NK-92 treated with Interleukin-12 subunit alpha and Interleukin-12 subunit beta, amount 100 ng/mL, for 24 hours (cell line): ENCODE data around the gene GFOD2.

ENCODE experiments used
- DNase-seq: peaks from one replicate; lab custom pipeline; 2025; lab: John Stamatoyannopoulos, UW

Gene GFOD2

DNA sequence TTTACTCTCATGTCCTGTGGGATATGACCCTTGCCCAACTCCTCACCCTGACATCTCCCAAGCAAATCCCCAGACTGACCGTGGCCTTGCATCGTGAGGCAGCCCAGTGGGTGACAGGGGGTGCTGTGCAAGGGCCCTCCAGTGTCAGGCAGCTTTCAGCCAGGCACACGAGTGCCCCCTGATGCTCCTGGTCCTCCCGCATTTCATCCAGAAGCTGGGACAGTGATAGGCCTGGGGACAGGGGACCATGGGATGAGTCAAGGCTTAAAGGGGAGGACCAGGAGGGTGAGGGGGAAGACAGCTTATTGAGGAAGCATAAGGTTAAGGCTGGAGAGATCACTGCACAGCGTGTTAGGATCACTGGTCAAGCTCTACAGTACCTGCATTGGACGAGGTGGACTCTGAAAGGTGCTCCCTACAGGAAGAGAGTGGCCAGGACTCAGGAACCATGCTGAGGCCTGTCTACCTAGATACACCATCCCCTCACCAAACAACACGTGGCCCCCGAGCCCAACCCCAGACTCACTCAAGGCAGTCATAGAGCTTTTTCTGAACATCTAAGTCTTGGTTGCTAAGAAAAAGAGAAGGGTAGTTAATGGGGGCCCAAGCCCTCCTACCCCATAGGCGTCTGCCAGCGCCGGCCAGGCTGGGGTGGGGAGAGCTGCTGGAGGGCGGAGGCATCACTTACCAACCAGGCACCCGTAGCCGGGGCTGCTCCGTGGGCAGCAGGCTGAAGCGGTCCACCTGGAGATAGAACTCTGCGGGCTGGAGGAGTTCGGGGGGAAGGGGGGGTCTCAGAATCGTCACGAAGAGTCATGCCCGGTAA is 60.1 kb downstream of the GFOD2 start:
- DNase-seq = no peak

DNA sequence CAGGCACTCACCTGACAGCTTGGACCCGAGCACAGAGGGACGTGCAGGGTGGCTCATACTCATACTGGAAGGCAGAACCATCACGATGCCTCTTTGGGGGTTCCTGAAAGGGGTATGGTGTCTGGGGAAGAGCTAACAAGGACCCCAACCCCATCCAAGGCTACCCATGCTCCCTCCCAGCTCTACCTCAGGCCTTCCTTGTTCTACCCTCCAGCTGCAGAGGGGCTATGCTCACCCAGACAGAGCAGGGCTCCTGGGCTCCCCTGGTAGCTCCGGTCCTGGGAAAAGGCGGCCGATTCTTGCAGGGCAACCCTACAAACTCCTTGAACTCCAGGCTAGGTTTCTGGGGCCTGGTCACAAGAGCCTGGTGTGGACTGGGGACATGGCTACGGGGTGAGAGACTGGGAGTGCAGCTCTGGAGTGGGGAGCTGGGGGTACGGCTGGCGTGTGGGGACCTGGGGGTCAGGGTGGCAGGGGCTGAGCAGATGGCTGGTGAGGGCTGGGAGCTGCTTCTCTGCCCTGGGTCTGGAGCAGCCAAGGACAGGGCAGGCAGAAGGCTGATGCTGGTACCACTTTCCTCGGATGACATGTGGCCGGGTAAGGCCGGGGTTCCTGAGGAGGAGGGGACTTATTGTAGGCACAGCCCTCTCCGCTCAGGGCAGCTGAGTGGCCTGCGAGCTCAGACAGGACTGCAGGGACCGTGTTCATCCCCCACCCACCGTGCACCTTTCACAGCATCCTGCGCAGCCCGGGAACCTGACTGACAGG is 61.2 kb downstream of the GFOD2 start:
- DNase-seq = no peak

DNA sequence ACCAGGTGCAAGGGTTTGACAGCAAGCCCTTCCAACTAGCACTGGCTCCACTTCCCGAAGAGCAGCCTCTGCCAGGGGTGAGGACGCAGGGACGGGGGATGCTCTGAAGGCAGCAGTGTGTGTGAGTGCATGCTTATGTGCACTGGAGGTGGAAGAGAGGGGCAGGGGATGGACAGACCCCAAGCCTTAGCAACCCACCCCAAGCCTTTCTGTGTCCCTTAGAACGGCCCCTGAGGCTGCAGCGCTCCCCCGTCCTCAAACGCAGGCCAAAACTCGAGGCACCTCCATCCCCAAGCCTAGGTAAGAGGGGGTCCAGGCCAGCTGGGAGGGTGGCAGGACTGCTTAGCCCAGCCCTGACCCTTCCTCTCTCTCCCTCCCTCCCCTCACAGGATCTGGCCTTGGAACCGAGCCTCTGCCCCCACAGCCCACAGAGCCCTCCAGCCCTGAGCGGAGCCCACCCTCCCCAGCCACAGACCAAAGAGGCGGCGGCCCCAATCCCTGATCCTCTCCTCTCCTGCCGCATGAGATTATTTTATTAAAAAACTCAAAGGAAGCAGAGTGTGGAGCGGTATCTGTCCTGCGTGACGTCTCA is 62.0 kb downstream of the GFOD2 start:
- DNase-seq = no peak

DNA sequence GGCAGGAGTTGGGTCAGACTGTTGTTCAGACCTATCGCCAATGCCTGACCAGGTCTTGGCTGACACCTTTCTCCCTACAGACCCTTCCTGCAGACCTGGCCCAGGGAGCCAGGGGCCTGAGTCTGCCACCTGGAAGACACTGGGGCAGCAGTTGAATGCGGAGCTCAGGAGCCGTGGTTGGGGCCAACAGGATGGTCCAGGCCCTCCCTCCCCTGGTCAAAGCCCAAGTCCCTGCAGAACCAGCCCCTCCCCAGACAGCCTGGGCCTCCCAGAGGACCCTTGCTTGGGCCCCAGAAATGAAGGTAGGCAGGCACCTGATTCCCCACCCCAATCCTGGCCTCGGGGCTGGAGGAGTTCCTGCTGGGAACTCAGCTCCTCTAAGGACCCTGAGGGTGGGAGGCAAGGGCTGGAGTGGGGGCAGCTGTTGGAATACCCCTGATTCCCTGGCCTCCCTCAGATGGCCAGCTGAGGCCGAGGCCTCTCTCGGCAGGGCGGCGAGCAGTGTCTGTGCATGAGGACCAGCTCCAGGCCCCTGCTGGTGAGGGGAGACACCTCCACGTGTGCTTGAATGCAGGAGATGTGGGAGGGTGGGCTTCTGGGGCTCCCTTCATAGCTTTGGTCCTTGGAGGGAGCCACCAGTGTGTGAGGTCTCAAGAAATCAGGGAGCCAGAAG is 62.6 kb downstream of the GFOD2 start:
- no peak for DNase-seq

DNA sequence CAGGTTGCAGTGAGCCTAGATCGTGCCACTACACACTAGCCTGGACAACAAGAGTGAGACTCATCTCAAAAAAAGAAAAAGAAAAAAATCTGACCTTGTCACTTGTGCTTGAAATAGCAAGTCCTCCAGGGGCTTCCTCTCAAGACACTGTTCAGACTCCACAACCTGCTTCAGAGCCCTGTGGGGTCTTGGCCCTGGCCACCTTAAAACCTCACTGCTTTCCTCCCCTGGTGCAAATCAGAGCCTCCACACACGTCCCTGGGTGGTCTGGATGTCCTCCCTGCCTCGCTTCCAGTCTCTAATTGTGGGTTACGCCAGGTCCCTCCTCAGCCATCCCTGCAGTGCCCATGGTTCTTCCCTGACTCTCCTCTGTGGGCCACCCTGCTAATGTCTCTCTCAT is 63.8 kb downstream of the GFOD2 start:
- DNase-seq = no peak

DNA sequence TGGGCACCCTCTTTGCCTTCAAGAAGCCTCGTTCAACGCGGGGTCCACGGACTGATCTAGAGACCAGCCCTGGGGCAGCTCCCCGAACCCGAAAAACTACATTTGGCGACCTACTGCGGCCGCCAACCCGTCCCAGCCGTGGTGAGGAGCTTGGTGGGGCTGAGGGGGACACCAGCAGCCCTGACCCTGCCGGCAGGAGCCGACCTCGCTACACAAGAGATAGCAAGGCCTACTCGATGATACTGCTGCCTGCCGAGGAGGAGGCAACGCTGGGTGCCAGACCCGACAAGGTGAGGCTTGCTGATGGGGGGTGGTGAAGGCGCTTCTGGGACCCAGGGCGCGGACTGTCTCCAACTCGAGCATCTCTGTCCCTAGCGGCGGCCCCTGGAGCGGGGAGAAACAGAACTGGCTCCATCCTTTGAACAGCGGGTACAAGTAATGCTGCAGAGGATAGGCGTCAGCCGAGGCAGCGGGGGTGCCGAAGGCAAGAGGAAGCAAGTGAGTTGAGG is 64.7 kb downstream of the GFOD2 start:
- no peak for DNase-seq

DNA sequence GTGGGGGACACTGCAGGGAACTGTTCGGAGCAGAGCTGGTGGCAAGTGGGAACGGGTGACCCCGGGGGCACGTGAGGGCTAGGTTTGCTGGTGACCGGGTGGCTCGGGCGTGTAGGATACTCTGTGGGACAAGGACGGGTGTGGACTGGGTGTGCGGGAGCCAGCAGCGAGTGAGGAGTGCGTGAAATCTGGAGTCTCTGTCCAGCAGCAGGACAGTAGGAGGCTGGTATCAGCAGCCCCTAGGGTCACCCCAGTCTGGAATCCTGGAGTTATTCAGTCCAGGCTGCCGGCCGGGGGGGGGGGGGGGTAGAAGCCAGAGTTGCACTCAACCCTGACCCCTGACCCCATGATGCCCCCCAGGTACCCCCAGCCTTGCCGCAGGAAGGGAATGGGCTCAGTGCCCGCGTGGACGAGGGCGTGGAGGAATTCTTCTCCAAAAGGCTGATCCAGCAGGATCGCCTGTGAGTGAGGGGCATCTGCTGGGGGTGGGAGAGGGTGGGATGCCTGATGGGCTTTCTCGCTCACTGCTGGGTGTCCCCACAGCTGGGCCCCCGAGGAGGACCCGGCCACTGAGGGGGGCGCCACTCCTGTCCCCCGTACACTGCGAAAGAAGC is 65.2 kb downstream of the GFOD2 start:
- DNase-seq = no peak

DNA sequence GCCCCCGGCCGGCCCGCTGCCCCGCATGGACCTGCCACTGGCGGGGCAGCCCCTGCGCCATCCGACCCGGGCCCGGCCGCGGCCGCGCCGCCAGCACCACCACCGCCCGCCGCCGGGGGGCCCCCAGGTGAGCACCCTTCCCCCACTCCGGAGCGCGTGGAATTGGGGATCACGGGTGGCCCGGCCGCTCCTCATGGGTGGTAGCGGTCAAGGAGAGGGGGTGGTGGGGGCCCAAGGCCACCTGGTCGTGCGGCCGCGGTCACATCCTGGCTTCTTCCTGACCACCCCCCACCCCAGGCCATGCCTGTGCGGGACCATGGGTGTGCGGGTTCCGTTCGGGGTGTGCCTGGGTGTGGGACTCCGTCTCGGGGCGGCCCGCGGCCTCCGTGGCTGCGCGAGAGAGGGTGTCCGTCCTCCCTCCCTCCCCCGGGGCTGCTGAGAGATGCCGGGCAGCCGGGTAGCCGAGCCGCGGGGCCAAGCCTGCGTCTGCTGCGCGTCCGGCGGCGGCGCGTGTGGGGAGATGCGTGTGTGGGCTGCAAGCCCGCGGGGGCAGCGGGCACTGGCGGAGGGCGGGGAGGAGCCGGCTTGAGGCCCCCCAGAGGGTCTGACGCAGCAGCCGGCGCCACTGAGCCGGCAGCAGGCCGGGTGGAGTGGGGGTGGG is 65.9 kb downstream of the GFOD2 start:
- no peak for DNase-seq

DNA sequence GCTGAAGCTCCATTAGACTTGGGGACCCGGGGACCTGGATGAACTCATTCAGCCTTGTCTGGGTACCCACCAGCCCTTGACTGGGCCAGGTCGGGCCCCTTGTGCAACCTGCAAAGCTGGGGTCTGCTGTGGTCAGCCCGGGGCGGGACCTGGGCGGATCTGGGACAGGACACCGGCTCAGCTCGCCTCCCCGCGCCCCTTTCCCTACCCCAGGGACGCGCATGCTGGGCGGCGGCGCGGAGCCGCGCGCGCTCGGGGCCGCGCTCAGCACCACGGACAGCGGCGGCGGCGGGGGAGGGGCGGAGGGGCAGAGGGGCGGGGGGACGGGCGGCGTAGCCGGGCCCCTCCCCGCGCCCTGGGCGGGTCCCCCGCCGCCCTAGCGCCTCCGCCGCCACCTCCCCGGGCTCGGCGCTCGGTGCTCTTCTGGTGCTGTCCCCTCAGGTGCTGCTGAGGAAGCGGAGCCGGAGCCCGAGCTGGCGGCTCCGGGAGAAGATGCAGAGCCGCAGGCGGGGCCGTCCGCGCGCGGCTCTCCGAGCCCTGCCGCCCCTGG is 66.5 kb downstream of the GFOD2 start:
- no peak for DNase-seq

DNA sequence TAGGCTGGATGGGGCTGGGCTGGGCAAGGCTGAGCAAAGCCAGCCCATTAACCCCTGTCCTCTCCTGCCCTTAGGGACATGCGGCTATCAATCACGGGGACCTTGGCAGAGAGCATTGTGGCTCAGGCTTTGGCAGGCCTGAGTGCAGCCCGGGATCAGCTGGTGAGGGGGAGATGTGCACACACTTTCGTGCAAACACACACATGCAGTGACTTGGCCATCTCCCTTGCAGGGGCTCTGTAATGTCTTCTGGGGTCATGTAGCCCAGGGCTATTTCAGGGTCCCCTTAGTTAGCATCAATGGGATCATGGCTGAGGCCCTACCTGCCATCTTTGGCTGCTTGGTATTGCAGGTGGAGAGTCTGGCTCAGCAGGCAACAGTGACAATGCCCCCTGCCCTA is 67.3 kb downstream of the GFOD2 start:
- DNase-seq = no peak

DNA sequence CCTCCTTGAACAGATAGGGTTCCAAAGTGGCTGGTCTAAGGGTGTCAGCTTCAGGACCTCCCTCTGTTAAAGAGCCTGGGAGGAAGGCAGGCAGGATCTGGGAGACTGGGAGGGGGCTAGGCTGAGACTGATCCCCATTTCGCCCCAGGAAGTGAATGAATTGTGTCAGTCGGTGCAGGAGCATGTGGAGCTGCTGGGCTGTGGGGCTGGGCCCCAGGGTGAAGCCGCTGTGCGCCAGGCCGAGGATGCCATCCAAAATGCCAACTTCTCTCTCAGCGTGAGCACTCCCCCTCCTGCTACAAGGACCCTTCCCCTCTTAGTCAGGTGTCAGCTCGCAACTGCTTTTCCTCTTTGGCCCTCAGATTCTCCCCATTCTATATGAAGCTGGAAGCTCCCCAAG is 68.1 kb downstream of the GFOD2 start:
- no peak for DNase-seq

DNA sequence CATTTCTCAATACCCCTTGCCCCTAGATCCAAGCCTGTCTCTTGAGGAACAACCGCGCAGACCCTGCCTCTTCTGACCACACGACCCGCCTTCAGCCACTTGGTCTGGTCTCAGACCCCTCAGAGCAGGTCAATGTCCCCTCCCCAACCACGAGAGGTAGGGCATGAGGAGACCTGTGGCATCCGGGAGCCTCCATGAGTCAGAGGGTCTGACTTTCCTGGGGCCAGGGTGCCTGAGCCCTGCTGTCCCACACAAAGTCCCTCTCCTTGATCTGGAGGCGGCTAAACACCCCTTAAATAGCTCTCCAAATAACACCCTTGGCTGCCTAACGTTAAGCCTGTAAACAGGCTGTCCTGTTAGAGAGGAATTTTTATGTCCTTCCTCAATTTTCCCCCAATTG is 69.1 kb downstream of the GFOD2 start:
- DNase-seq = no peak

DNA sequence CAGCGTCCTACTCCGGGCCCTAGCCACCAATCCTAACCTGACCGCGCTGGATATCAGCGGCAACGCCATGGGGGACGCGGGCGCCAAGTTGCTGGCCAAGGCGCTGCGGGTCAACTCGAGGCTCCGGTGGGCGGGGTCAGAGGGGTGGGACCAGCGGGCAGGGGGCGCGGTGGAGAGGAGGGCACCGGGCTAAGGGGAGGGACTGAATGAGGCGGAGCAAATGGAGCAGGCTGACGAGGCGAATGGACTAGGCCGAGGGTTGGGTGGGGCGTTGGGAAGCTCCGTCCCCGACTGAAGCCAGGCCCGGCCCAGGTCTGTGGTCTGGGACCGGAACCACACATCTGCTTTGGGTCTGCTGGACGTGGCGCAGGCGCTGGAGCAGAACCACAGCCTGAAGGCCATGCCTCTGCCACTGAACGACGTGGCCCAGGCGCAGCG is 69.6 kb downstream of the GFOD2 start:
- no peak for DNase-seq

DNA sequence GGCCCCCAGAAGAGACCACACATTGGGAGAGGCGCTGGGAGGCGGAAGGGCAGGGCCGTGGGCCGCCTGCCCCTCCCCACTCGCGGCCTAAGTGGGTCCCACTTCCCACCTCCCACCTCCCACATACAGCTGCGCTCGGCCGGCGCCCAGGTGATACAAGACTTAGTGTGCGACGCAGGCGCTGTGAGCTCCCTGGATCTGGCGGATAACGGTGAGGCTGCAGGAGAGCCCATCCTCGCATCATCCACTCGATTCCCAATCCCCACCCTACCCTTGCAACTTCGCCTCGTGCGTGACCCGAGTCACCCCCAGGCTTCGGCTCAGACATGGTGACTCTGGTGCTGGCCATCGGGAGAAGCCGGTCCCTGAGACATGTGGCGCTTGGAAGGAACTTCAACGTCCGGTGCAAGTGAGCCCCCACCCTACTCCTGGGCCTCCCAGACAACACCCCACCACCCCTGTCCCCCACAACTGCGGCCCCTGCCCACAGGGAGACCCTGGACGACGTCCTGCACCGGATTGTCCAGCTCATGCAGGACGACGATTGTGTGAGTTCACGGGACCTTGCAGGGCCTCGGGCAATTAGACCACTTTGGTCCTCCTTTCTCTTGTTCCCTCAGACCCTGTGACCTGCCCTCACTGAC is 70.2 kb downstream of the GFOD2 start:
- no peak for DNase-seq

DNA sequence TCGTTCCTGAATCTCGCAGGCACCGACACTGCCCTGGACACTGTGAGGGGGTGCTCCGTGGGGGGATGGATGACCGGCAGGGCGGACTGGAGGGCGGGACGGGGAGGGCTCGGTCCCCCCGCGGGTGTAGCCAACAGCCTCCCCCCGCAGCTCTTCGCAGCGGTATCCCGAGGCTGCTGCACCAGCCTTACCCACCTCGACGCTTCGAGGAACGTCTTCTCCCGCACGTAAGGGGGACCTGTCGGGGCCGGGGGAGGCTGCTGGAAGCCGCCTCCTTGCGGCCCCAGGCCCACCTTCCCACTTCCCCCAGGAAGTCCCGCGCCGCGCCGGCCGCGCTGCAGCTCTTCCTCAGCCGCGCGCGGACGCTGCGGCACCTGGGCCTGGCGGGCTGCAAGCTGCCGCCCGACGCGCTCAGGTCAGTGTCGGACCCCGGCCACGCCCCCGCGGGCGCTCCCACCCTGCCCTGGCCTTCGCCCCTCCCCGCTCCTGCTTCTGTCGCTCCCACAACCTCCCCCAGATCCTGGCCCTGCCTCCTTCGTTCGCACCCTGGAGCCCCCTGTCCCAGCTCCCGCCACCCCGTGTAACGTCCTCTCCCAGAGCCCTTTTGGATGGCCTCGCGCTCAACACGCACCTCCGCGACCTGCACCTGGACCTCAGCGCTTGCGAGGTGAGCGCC is 70.9 kb downstream of the GFOD2 start:
- DNase-seq = no peak

DNA sequence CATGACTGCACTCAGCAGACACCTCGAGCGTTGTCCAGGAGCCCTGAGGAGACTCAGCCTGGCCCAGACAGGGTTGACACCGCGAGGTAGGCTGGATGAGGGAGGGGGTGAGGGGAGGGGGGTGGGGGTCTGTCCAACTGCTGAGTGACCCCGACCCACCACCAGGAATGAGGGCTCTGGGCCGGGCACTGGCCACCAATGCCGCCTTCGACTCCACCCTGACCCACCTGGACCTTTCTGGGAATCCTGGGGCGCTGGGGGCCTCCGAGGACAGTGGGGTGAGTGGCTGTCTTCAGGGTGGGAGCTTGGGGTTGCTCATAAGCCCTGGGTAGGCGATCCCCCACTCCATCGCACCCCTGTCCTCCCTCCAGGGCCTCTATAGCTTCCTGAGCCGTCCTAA is 71.4 kb downstream of the GFOD2 start:
- DNase-seq = no peak

DNA sequence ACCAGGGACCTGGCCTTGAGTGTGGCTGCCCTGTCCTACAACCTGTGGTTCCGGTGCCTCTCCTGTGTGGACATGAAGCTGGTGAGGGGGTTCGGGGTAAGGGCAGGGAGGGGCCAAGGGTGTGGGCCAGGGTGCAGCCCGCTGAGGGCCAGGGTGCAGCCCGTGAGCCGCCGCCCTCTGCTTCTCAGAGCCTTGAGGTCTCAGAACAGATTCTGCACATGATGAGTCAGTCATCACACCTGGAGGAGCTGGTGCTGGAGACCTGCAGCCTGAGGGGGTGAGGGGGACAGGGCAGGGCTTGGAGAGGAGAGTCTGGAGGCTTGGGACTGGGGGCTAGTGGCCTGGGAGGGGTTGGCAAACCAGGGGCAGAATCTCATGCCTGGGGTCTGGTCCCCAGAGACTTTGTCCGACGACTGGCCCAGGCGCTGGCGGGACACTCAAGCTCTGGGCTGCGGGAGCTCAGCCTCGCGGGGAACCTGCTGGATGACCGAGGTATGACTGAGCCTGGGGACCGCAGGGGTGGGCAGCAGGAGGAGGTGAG is 71.9 kb downstream of the GFOD2 start:
- no peak for DNase-seq

DNA sequence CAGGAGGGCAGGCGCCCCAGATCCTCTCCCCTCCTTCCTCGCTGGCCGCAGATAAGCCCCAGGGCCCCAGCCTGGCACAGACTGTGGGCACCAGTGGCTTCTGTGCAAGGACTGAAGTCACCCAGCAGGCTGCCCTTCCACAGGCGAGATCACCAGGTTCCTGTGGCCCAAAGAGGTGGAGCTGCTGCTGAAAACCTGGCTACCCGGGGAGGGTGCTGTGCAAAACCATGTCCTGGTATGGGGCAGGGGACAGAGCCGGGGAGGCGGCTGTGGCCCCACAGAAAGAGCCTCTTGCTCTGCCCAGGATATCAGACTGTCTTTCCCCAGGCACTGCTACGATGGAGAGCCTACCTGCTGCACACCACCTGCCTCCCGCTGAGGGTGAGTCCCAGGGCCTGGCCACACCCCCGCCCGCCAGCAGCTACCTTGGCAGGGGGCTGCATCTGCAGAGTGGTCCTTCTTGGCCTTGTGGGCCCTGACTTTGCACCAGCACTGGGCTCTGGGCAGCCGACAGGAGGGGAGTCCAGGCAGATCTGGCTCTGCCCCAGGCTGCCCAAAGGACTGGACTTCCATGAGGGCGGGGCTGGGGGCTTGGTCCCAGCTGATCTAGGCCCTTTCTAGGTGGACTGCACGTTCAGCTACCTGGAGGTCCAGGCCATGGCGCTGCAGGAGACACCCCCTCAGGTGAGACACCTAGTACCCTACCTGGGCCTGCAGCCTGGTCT is 73.6 kb downstream of the GFOD2 start:
- DNase-seq = no peak

DNA sequence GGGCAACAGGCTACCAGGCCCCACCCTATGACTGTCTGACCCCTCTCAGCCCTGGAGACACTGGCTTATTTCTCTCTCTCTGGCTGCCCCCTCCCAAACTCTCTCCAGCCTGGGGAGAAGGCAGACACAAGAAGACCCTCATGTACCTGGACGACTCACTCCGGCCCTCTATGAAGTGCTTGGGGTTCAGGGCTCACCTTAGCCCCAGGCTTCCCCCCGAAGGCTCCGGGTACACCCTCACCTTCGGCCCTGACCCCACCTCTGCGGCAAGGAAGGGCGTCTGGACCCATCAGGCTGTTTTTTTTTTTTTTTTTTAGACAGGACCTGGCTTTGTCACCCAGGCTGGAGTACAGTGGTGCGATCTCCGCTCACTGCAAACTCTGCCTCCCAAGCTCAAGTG is 75.1 kb downstream of the GFOD2 start:
- DNase-seq = no peak
